Measurements from ENCODE around the gene PPIA.

Gene PPIA

DNA sequence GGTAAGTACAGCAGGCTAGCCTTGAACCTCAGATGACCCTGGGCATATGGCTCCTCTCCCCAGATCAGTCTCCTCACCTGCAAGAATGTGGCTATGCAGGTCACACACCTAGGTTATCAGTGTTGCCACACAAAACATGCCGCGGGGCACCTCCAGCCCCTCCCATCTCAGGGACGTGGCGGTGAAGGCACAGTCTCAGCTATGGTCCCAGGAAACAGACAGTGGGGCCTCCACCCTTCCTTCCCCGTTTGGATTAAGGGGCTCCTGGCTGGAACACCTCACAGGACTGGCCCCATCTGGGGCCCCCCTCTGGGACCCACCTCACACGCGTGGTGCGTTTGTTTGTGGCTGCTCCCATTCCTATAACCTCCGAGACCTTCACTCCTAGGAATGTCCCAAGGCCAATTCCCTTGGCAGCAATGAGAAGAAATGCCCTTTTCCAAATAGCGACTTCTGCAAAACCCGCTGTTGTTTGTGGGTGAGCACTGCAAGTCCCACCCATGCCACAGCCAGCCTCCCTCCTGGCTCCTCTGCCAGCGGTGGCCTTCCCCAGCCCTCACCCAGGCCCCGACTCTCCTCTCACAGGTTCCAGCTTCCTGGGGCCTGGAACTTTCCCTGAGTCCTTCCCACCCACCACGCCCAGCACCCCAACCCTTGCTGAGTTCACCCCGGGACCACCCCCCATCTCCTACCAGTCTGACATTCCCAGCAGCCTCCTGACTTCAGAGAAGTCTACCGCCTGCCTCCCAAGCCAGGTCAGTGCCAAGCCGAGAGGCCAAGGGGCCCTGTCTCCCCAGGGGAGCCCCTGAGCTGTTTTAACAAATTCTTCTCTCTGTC is 30.7 kb upstream of the PPIA start:
- H3K36me3 ChIP-seq (ENCODE audit: insufficient read depth, low read length): peaks cover 69% of the 10 kb centered on the region
- H3K4me3 ChIP-seq (ENCODE audit: low read length): no peak overlapping the region
- 95% methylated on average over 17 of the region's 17 CpGs for WGBS
- no peaks in the 10 kb centered on the region; the same call in 1 of the 2 replicates for H3K4me1 ChIP-seq (ENCODE audit: insufficient read depth, low read length)
- H3K9ac ChIP-seq (ENCODE audit: low read depth, low read length): no peak overlapping the region
- H3K9me3 ChIP-seq (ENCODE audit: insufficient read depth, low read depth, low read length): no peaks in the 10 kb centered on the region
- H3K27me3 ChIP-seq (ENCODE audit: insufficient read depth, low read length): no peaks in the 10 kb centered on the region
- no peak overlapping the region for H3K27ac ChIP-seq (ENCODE audit: low read depth, low read length)

DNA sequence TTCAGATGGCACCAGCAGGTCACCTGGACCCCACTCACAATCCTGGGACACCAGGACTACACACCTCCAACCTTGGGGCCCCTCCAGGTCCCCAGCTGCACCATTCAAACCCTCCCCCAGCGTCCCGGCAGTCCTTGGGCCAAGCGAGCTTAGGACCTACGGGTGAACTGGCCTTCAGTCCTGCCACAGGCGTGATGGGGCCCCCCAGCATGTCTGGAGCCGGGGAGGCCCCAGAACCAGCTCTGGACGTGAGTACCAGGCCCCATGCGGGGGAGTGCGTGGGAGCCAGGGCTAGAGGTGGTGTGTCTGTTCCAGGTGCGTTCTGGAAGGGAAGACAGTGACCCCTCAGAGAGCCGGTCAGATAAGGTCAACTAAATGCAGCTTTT is 30.1 kb upstream of the PPIA start:
- H3K4me3 ChIP-seq (ENCODE audit: low read length): no peak overlapping the region
- WGBS: 95% methylated on average over 11 of the region's 11 CpGs
- no peak overlapping the region for H3K27ac ChIP-seq (ENCODE audit: low read depth, low read length)
- no peaks in the 10 kb centered on the region for H3K27me3 ChIP-seq (ENCODE audit: insufficient read depth, low read length)
- no peaks in the 10 kb centered on the region for H3K9me3 ChIP-seq (ENCODE audit: insufficient read depth, low read depth, low read length)
- no peak overlapping the region for H3K9ac ChIP-seq (ENCODE audit: low read depth, low read length)
- peaks cover 63% of the 10 kb centered on the region for H3K36me3 ChIP-seq (ENCODE audit: insufficient read depth, low read length)
- H3K4me1 ChIP-seq (ENCODE audit: insufficient read depth, low read length): no peaks in the 10 kb centered on the region; the same call in 1 of the 2 replicates

DNA sequence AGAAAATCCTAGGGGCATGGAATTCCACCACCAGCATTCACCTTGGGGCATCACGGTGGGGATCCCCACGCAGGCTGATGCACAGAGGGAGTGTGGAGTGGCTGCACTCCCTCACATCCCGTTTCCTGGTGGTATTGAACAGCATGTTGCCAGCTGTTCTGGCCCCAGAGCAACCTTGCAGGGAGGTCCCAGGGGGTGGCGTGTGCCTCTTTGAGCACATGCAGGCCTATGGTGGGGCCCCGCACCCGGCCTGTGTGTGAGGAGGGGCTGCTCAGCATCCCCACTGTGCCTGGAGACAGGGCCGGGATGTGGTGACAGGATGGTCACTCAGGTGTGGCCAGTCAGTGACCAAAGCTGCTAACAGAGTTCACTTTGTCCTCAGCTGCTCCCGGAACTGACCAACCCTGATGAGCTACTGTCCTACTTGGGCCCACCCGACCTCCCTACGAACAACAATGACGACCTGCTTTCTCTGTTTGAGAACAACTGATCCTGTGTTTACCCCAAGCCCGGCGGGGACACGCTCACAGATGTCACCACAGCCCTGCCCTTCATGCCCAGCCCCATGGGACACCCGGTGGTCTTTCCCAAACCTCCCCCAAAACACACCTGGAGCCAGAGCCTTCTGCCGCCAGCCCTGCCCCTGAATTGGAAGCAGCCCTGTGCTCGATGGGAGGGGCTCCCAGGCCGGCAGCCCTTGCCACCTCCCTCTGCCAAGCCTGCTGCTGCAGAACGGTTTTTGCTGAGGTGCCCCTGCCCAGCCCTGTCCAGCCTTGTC is 29.2 kb upstream of the PPIA start:
- Histone ChIP-seq H3K4me1 (ENCODE audit: insufficient read depth, low read length) (no peaks in the 10 kb centered on the region; the same call in 1 of the 2 replicates), H3K27me3 (ENCODE audit: insufficient read depth, low read length) (no peaks in the 10 kb centered on the region), H3K36me3 (ENCODE audit: insufficient read depth, low read length) (peaks cover 55% of the 10 kb centered on the region), H3K9me3 (ENCODE audit: insufficient read depth, low read depth, low read length) (no peaks in the 10 kb centered on the region), H3K4me3 (ENCODE audit: low read length) (no peak overlapping the region), H3K27ac (ENCODE audit: low read depth, low read length) (no peak overlapping the region), H3K9ac (ENCODE audit: low read depth, low read length) (no peak overlapping the region)
- 92% methylated on average over 19 of the region's 19 CpGs for WGBS

DNA sequence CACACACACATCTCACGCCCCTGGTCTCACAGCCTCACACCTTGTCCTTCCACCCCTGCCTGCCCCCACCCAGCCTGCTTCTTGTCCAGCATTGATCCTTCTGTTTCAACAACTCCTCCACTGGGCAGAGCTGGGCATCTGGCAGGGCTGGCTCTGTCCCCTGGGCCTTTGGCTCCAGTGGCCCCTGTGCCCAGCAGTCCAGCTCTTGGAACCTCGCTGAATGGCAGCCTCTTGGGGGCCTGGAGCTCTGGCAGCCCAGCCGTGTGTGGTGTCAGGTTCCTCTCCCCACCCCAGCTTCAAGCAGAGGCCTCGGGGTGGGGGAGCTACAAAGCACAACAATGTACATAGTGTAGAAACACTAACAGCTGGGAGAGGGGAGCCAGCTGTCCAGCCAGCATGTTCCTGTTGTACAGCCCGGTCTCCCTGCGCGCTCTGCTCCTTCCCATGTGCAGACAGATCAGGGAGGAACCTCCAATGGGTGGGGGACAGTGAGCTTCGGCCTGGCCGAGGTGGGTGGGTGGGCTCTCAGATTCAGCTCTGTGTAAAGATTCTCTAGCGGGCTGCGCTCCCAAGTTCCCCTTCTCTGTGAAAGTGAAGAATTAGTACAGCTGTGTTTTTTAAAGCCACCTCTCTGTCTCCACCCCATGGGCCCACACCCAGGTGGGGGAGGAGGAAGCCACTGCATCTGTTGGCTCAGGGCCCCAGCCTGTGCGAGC is 28.4 kb upstream of the PPIA start:
- H3K36me3 ChIP-seq (ENCODE audit: insufficient read depth, low read length): peaks cover 48% of the 10 kb centered on the region
- WGBS: 82% methylated on average over 12 of the region's 12 CpGs
- H3K9me3 ChIP-seq (ENCODE audit: insufficient read depth, low read depth, low read length): no peaks in the 10 kb centered on the region
- no peaks in the 10 kb centered on the region; the same call in 1 of the 2 replicates for H3K4me1 ChIP-seq (ENCODE audit: insufficient read depth, low read length)
- H3K27me3 ChIP-seq (ENCODE audit: insufficient read depth, low read length): no peaks in the 10 kb centered on the region
- no peak overlapping the region for H3K27ac ChIP-seq (ENCODE audit: low read depth, low read length)
- no peak overlapping the region for H3K4me3 ChIP-seq (ENCODE audit: low read length)
- no peak overlapping the region for H3K9ac ChIP-seq (ENCODE audit: low read depth, low read length)

DNA sequence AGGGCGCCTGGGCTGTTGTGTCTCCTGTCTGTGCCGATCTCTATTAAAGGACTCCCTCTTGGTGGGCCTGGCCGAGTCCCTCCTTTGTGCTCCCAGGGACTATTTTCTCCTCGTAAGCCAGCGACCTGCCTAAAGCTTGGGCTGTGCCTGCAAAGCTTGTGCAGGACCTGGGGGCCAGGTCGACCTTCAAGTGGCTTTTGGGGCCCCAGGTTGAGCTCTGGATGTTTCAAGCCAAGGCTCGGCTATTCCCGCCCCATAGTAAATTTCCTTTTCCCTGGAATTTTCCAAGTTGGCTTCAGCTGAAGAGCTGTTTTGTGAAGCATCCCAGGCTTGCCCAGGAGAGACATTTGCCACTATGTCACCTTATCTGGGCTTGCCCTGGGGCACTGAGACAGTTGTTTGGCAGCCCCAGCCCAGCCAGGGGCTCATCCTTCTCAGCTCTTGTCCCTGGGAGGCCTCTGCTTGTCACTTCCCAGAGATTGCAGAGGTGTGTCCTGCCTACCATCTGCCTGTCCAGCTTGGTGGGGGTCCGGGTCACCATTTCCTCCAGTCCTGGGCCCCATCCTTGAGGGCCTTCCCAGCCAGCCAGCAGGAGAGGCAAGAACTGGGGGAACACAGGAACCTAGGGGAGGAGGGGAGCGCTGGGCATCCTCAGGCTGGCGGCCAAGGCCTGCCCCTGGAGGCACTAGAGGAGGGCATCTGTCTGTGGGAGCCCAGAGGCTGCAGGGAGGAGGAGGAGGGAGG is 27.7 kb upstream of the PPIA start:
- peaks cover 41% of the 10 kb centered on the region for H3K36me3 ChIP-seq (ENCODE audit: insufficient read depth, low read length)
- 88% methylated on average over 11 of the region's 11 CpGs for WGBS
- no peak overlapping the region for H3K4me3 ChIP-seq (ENCODE audit: low read length)
- H3K27me3 ChIP-seq (ENCODE audit: insufficient read depth, low read length): no peaks in the 10 kb centered on the region
- no peaks in the 10 kb centered on the region for H3K9me3 ChIP-seq (ENCODE audit: insufficient read depth, low read depth, low read length)
- H3K4me1 ChIP-seq (ENCODE audit: insufficient read depth, low read length): no peaks in the 10 kb centered on the region; the same call in 1 of the 2 replicates
- no peak overlapping the region for H3K27ac ChIP-seq (ENCODE audit: low read depth, low read length)
- H3K9ac ChIP-seq (ENCODE audit: low read depth, low read length): 0 out of 2 replicates have a peak overlapping the region, but pooled peaks have one; percentile 5

DNA sequence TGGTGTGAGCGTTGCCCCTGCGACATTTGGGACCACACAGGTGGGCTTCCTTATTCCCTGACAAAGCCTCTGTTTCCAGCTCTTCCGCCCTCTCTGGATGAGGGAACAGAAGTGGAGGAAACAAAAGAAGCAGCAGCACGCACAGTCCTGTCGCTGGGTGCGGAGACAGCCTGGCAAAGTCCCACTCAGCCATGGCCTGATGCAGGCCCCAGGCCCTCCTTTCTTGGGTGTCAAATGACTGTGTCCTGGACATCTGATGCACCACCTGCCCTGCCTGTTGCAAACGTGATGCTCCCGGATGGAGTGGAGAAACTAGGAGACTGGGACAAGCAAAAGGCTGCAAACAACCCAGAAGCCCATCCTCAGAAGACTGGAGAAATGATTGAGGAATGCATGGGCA is 27.1 kb upstream of the PPIA start:
- Histone ChIP-seq H3K4me1 (ENCODE audit: insufficient read depth, low read length) (no peaks in the 10 kb centered on the region; the same call in 1 of the 2 replicates), H3K4me3 (ENCODE audit: low read length) (no peak overlapping the region), H3K36me3 (ENCODE audit: insufficient read depth, low read length) (peaks cover 35% of the 10 kb centered on the region), H3K27me3 (ENCODE audit: insufficient read depth, low read length) (no peaks in the 10 kb centered on the region), H3K9me3 (ENCODE audit: insufficient read depth, low read depth, low read length) (no peaks in the 10 kb centered on the region), H3K27ac (ENCODE audit: low read depth, low read length) (no peak overlapping the region), H3K9ac (ENCODE audit: low read depth, low read length) (no peak overlapping the region)
- WGBS: 85% methylated on average over 8 of the region's 8 CpGs

DNA sequence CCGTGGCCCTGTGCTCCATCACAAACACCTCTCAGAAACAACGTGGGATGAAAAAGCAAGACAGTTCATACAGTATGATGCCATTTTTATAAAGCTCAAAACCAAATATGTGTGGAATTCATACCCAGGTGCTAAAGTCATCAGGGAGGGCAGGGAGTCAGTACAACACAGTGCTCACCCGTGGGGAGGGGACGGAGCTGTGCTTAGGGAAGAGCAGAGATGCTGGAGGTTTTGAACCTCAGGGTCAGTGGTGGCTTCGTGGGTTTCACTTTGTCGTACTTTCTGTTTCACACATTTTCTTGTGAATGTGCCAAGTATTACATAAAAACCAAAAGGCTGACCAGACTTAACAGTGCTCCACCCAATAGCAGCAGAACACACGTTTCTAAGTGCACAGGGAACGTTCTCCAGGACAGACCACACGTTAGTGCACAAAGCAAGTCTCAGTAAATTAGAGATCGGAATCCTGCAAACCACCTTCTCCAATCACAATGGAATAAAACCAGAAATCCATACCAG is 26.6 kb upstream of the PPIA start:
- H3K36me3 ChIP-seq (ENCODE audit: insufficient read depth, low read length): peaks cover 31% of the 10 kb centered on the region
- no peaks in the 10 kb centered on the region for H3K27me3 ChIP-seq (ENCODE audit: insufficient read depth, low read length)
- H3K9me3 ChIP-seq (ENCODE audit: insufficient read depth, low read depth, low read length): no peaks in the 10 kb centered on the region
- 82% methylated on average over 10 of the region's 10 CpGs for WGBS
- H3K4me3 ChIP-seq (ENCODE audit: low read length): no peak overlapping the region
- no peak overlapping the region for H3K27ac ChIP-seq (ENCODE audit: low read depth, low read length)
- H3K4me1 ChIP-seq (ENCODE audit: insufficient read depth, low read length): no peaks in the 10 kb centered on the region; the same call in 1 of the 2 replicates
- H3K9ac ChIP-seq (ENCODE audit: low read depth, low read length): no peak overlapping the region

DNA sequence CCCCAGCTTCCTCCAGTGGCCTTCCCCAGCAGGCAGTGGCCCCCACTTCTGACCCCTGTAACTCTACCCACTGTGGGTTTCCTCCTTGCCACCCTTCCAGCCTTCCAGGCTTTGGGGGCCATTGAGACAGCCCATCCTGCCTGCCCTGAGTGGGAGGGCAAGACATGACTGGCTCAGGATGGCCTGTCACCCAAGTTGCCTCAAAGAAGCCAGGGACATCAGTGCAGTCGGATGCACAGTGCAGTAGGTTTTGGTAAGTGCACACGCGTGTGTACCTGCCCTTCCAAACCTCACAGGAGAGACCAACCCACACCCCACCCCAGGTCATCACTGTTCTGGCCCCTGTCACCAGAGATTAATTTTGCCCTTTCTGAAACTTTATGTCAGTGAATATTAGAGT is 25.1 kb upstream of the PPIA start:
- no peak overlapping the region for H3K9ac ChIP-seq (ENCODE audit: low read depth, low read length)

DNA sequence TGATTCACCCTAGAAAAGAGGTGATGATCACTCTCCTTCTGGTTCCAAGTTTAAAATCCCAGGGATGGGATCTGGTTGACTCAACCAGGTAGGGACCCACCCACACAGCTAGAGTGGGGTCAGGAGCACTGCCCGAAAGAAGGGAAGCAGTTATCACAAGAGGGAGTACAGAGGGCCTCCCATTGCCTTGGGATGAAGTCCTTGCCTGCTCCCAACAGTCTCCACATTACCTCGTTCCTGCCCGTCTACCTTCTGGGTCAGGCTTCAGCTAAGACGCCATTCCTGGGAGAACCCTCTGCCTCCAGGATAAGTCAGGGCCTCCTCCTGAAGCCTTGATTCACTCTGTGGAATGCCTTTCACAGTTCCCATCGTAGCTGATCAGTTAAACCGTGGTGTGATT is 24.0 kb upstream of the PPIA start:
- H3K4me1 ChIP-seq (ENCODE audit: insufficient read depth, low read length): no peaks in the 10 kb centered on the region; the same call in 1 of the 2 replicates
- no peak overlapping the region for H3K27ac ChIP-seq (ENCODE audit: low read depth, low read length)
- H3K4me3 ChIP-seq (ENCODE audit: low read length): no peak overlapping the region
- 71% methylated on average over 6 of the region's 6 CpGs for WGBS
- peaks cover 5% of the 10 kb centered on the region for H3K36me3 ChIP-seq (ENCODE audit: insufficient read depth, low read length)
- H3K9me3 ChIP-seq (ENCODE audit: insufficient read depth, low read depth, low read length): no peaks in the 10 kb centered on the region
- no peaks in the 10 kb centered on the region; the same call in 1 of the 2 replicates for H3K27me3 ChIP-seq (ENCODE audit: insufficient read depth, low read length)
- H3K9ac ChIP-seq (ENCODE audit: low read depth, low read length): no peak overlapping the region

More for the DNA sequence above, 25.1 kb upstream of the PPIA start:
- 90% methylated on average over 1 of the region's 3 CpGs for WGBS
- H3K27me3 ChIP-seq (ENCODE audit: insufficient read depth, low read length): no peaks in the 10 kb centered on the region; the same call in 1 of the 2 replicates
- H3K36me3 ChIP-seq (ENCODE audit: insufficient read depth, low read length): peaks cover 16% of the 10 kb centered on the region
- no peak overlapping the region for H3K4me3 ChIP-seq (ENCODE audit: low read length)
- H3K27ac ChIP-seq (ENCODE audit: low read depth, low read length): no peak overlapping the region
- no peaks in the 10 kb centered on the region for H3K9me3 ChIP-seq (ENCODE audit: insufficient read depth, low read depth, low read length)
- no peaks in the 10 kb centered on the region; the same call in 1 of the 2 replicates for H3K4me1 ChIP-seq (ENCODE audit: insufficient read depth, low read length)

DNA sequence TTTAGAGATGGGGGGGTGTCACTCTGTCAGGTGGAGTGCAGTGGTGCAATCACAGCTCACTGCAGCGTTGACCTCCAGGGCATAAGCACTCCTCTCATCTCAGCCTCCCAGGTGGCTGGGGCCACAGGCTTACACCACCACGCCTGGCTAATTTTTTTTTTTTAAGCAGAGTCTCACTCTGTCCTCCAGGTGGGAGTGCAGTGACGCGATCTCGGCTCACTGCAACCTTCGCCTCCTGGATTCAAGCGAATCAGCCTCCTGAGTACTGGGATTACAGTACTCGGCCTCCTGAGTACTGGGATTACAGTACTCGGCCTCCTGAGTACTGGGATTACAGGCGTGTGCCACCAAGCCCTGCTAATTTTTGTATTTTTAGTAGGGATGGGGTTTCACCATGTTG is 23.6 kb upstream of the PPIA start:
- Histone ChIP-seq H3K9me3 (ENCODE audit: insufficient read depth, low read depth, low read length) (no peaks in the 10 kb centered on the region), H3K27me3 (ENCODE audit: insufficient read depth, low read length) (no peaks in the 10 kb centered on the region; the same call in 1 of the 2 replicates), H3K4me3 (ENCODE audit: low read length) (no peak overlapping the region), H3K4me1 (ENCODE audit: insufficient read depth, low read length) (no peaks in the 10 kb centered on the region; the same call in 1 of the 2 replicates), H3K27ac (ENCODE audit: low read depth, low read length) (no peak overlapping the region), H3K36me3 (ENCODE audit: insufficient read depth, low read length) (0 out of 2 replicates have a peak, but pooled peaks cover under 1% of the 10 kb centered on the region), H3K9ac (ENCODE audit: low read depth, low read length) (no peak overlapping the region)
- 74% methylated on average over 10 of the region's 10 CpGs for WGBS

All from HUES64 (cell line).